GM19351 (cell line): Measurements from ENCODE around the gene PAFAH1B2.
"Not testable (repeated sequence)": the region's sequence is repeated elsewhere in the genome, so short reads cannot be mapped to it uniquely, and the experiment has no call there.

ENCODE experiments used
- ATAC-seq: cut with Tn5 transposase; IDR thresholded peaks from one replicate; pipeline ENCODE4 v1.9.1; 2021; ENCODE audit warnings: mild to moderate bottlenecking, moderate library complexity; ENCODE audit not compliant: unreplicated experiment

Gene PAFAH1B2

DNA sequence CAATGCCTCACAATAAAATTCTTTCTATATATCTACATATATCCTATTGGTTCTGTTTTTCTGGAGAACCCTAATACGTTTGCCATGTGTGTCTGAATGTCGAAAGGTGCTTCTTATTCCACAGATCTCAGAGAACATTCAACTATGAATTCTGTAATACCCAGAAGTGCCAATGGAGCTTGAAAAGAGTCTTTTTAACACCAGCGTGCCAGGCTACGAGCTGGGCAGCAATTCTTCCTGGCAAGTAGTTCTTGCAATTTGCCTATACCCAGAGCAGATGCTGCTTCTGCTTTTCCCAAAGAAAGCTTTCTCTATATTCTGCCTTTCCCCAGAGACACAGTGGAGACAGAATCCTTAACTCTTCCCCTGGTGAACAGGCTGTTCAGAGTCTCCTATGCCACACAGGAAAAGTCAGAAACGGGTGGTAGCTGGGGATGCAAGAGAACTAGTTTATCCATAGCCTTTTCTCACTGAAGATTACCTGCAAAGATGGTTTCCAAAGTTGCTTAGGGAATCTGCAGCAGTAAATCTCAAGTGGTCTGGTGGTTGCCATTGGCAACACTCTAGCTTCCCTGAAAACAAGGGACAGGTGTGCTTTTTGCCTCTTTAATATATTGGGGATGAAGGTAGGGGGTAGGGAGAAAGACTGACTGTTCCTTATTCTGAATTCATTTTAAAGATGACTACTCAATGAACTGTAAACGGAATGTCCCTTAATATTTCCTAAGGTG lies 16.8 kb upstream of the PAFAH1B2 start:
- ATAC-seq: no peak

DNA sequence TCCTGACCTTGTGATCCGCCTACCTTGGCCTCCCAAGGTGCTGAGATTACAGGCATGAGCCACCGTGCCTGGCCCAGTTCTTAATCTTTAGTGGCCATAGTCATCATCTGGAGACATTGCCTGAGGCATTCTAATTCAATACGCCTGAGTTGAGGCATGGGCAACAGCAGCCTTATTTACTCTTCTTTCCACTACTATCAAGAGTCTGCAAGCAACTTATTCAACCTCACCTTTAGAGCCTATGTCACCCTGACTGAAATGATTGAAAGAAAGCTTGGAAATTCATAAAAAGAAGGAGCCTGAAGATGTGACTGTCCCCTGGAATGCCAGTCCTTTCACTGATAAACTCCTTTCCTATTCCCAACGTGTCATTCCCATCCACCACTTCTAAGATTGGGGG lies 15.8 kb upstream of the PAFAH1B2 start:
- no peak for ATAC-seq

DNA sequence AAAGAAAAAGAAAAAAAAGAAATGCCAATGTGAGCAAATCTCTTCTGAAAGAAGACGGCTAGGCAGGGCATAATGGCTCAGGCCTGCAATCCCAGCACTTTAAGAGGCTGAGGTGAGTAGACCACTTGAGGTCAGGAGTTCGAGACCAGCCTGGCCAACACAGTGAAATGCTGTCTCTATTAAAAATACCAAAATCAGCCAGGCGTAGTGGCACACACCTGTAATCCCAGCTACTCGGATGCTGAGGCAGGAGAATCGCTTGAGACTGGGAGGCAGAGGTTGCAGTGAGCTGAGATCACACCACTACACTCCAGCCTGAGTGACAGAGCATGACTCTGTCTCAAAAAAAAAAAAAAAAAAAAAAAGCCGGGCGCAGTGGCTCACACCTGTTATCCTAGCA lies 13.7 kb upstream of the PAFAH1B2 start:
- not testable (repeated sequence) for ATAC-seq

DNA sequence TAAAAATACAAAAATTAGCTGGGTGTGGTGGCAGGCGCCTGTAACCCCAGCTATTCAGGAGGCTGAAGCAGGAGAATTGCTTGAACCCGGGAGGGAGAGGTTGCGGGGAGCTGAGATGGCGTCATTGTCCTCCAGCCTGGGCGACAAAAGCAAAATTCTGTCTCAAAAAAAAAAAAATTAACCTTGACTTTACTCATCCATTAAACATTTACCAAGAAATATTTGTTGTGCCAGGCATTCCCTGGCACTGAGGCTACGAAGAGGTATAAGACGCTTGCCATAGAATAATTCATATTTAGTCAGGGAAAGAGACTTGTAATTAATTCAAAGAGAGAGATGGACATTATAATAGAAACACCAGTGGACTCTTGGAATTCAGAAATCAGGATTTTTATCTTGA lies 13.2 kb upstream of the PAFAH1B2 start:
- no peak for ATAC-seq

DNA sequence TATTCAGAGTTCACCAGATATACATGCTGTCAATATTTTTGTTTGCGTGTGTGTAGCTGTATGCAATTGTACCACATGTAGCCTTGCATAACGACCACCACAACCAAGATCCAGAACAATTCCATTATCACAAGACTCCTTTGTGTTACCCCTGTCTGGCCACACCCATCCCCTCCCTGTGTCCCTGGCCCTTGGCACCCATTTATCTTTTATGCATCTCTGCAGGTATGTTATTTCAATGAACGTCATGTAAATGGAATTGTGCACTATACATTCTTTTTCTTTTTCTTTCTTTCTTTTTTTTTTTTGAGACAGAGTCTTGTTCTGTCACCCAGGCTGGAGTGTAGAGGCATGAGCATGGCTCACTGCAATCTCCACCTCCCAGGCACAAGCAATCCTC lies 9.7 kb upstream of the PAFAH1B2 start:
- no peak for ATAC-seq

DNA sequence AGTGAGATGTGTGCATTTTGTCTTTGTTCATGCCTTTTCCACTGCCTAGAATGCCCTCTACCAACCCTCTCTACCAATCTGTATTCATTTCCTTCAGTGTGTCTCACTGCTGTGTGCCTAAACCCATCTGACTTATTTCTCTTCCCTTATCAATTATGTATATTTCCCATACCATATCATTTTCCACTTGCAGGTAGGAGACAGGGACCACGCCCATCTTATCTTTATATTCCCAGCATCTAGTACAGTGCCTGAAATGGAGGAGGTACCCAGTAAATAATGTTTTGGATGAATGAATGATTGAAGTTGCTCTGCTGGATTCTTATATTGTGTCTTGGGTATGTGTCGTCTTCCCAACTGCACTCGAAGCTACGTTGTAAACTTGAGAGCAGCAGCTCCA lies 9.1 kb upstream of the PAFAH1B2 start:
- not testable (repeated sequence) for ATAC-seq

DNA sequence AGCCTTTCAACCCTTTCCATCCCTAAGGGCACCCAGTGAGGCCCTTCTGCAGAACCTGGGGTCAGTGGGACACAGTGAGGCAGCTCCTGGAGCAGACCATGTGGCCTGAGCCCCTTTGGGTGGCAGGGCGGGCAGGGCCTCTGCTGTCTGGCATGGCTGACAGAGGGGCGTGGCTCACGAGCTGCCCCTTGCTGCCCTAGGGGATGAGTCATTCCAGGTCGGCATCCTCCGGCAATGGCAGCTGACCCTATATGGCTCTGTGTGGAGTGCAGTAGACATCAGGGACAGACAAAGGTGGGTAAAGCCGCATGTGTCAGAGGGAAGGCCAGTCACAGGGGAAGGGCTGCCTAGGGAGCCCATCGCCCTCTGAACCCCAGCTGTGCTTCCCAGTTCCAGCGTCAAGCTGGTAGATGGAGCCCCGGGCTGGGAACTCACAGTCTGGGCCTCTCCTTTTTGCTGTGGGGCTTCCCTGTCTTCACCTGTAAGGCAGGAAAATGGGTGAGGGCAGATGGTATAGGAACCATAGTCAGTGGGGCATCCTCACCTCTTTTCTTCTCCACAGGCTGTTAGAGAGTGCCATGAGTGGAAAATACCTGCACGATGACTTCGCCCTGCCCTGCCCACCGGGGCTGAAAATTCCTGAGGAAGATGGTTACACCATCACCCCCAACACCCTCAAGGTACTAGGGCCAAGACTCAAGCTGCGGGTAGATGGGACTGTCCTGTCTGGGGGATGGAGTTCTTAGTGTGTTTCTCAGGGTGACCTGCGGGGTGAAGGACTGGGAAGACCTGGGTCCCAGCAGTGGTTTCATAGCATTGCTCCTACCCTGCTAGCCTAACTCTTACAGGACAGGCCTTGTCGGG lies 6.6 kb upstream of the PAFAH1B2 start:
- not testable (repeated sequence) for ATAC-seq

DNA sequence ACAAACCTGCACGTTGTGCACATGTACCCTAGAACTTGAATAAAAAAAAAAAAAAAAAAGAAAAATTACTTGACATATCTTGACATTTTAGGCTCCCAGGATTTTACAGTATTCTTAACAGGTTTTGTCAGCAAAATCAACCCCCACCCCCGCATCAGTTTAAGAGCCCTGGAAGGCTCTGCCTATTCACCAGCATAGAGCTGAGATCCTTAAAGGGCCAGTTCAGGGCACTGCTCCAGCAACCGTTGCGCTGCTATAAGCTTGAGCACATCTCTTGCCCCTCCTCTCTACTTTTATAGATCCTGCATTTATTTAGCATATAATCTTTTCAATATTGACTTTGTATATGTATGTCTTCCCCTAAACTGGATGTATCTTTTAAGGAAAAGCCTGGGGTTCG lies 697 bp upstream of the PAFAH1B2 start:
- no peak for ATAC-seq

DNA sequence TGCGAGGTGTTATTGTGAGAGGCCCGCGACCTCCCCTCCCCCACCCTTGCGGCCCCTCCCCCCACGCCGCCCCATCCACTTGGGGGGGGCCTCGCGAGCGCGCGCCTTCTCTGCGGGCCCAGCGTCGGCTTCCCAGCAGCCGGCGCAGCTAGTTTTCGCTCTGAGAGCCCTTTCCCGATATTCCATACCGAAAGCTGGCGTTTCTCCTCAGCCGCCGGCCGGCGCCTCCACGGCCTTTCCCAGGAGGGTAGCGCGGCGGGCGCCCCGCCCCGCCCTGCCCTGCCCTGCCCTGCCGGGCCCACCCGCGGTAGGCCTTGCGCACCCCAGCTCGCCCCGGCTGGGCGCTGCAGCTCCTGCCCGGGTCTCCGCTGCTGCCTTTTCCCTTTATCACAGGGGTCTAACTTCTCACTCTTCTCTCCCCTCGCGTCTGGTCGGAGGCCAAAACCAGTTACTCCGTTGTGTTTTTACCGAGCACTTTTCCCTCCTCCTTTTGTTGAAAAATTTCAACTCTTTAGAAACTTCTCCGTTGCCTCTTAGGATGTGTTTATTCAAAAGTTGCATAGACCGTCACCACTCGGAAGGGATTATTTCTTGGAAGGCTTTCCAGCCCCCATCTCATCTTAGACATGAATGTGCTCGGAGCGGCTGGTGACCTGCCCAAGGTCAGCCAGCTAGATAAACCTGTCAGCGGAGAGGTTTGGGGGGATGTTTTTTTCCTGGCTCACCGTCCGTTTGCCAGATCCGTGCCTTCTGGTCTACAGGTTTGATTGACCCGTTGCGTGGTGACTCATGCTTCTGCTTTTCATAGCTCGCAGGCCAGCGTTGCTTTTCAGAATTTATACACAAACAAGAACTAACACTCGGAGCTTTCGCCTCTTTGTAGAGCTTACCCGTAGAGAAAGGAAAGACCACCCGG lies 648 bp downstream of the PAFAH1B2 start:
- ATAC-seq: peak; percentile 39

DNA sequence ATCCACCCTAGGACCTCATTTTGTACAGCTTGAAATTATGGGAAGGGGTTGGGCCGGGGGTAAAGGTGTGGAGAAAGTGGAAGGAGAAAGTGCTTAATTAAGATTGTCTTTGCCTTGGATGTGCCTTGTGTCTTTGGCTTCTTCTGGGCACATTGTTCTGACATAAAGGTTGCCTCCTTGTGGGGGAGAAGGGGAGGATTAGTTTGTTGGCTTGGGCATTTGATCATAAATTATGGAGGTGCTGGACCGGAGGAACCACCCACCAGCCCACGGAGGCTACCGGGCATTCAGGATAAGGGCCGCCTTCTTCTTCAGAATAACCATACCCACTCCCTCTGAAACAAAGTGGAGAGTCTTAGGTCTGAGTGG lies 1.3 kb downstream of the PAFAH1B2 start:
- ATAC-seq: no peak

DNA sequence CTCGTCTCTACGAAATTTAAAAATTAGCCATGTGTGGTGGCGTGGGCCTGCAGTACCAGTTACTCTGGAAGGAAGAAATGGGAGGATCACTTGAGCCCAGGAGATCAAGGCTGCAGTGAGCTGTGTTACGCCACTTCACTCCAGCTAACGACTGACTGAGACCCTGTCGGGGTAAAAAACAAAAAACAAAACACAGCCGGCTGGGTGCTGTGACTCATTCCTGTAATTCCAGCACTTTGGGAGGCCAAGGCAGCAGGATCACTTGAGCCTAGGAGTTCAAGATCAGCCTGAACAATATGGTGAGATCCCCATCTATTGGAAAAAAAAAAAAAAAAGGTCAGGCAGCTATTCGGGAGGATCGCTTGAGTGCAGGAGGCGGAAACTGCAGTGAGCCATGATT lies 2.4 kb downstream of the PAFAH1B2 start:
- no peak for ATAC-seq

DNA sequence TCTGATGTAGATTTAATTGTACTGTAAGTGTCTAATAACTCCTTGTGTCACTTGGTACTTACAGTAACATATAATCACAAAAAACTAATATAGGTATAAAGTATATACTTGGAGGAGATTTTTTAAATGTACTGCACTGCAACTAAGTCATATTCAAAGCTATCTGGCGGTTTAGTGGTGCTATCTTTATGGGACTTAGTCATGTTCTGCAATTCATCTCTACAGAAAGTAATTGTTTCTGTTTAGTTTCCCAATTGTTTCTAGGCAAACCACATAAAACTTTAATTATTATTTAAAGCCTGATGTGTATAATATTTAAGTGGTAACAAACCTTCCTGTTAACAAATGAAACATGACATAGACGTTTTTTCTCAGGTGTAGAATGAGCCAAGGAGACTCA lies 8.0 kb downstream of the PAFAH1B2 start:
- ATAC-seq: no peak

DNA sequence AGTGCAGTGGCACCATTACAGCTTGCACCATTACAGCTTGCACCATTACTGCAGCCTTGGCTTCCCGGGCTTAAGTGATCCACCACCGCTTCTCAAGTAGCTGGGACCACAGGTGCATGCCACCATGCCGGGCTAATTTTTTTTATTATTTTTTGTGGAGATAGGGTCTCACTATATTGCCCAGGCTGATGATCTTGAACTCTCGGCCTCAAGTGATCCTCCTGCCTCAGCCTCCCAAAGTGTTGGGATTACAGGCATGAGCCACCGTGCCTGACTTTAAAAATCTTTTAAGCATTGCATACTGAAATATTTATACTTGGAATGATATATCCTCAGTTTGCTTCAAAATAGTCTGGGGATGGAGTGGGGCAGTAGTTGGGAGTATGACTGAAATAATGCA lies 10.4 kb downstream of the PAFAH1B2 start:
- no peak for ATAC-seq

DNA sequence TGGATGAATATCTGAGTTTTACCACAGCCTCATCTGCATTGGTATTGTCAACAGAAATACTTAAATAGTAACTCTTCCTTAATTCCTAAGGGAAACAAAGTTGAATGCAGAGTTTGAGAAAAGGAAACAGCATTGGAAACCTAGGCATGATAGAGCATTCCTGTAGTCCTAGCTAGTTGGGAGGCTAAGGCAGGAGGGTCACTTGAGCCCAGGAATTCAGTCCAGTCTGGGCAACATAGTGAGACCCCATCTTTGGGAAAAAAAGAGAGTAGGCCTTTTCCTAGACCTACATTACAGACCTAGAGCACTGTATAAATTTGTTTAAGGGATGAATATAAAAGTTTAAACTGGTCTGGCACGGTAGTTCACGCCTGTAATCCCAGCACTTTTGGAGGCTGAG lies 13.4 kb downstream of the PAFAH1B2 start:
- no peak for ATAC-seq

DNA sequence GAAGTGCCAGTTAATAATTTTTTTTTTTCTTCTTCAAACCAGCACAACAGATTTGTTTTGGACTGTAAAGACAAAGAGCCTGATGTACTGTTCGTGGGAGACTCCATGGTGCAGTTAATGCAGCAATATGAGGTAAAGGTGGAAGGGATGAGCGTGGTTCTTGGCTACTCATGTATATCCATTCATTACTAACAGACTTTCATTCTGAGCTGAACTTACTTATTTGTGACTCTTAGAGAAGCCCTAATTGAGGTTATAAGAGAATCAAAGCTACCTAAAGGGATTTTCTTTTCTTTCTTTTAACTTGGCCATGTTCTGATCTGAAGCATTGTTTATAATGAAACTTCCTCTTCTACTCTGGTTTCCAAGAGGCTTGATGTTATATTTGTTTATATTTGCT lies 15.8 kb downstream of the PAFAH1B2 start:
- ATAC-seq: no peak

DNA sequence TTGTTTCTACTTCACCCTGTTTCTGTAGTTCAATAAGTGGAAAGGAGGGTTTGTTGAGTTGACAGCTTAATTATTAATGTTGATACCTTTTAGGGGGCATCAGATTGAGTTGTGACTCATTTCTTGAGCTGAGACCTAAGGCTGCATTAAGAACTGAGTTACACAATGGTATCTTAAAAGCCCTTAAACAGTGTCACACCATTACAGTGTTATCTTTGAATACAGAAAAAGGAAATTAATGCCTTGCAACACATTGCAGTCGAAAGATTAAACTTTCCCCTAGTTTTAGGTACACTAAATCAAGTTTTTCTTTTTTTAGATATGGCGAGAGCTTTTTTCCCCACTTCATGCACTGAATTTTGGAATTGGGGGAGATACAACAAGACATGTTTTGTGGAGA lies 16.7 kb downstream of the PAFAH1B2 start:
- no peak for ATAC-seq

DNA sequence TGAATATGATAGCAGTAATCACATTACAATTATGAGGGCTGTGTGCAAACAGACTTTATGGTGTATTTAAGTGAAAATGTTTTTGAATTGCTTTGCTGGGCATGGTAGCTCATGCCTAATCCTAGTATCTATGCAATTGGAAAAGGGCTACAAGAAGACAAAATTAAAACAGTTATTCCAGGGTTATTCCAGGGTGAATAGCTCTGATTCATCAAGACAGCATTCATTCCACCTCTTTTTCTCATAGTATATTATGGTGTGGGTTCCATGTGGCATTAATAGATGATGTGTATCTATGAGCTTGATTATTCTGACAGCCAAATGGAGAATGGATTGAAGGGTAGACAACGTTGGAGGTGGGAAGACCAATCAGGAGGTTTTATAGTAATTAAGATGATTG lies 22.4 kb downstream of the PAFAH1B2 start:
- no peak for ATAC-seq

DNA sequence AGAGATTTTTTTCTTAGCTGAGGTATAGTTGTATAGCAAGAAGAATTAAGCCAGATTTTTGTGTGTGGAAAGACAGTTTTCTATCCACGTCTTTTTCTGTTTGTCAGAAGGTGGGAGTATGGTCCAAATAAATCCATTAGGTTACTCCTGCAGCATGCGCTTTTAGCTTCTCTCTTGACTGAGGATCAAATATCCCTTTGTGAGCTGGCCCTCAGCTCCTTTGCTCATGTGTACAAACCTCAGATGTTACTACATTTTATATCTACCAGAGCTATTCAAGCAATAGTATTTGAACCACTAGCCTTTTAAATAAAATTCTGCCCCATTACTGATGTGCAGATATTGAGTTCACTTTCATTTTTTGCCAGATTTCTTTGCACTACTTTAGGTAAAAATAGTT lies 25.6 kb downstream of the PAFAH1B2 start:
- ATAC-seq: no peak

DNA sequence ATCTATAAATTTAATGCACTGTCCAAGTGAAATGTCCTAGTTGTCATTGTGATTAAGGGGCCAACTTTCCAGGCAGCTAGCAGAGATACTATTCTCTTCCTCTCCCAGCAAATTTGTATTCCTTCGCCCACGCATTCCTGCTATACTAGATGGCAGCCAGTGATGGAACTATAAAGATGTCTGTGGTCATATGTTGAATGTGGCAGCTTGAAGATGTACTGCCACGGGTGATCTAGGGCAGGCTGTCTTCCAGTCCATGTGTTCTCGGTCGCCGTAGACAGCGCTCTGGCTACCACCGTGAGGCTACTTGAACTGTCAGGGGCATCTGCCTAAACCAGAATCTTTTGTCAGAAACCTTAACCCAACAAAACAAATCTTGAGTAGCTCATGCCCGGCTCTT lies 26.1 kb downstream of the PAFAH1B2 start:
- no peak for ATAC-seq

DNA sequence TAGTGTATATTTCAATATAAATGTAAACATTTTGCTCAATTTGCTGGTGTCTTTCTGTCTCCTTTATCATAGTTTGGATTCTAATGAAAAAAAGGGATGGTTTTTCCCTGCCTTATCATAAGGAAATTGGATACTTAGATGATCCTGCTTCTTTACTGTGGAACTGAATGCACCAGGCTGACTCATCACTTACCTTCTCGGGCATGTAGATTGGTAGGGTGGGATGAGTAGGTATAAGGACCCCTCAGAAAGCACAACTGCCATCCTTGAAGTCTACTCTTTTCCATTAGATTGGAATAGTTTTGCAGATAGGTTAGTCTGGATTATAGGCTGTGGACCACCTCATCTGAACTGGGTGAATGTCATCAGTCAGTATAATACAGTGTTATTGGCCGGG lies 26.9 kb downstream of the PAFAH1B2 start:
- ATAC-seq: no peak

DNA sequence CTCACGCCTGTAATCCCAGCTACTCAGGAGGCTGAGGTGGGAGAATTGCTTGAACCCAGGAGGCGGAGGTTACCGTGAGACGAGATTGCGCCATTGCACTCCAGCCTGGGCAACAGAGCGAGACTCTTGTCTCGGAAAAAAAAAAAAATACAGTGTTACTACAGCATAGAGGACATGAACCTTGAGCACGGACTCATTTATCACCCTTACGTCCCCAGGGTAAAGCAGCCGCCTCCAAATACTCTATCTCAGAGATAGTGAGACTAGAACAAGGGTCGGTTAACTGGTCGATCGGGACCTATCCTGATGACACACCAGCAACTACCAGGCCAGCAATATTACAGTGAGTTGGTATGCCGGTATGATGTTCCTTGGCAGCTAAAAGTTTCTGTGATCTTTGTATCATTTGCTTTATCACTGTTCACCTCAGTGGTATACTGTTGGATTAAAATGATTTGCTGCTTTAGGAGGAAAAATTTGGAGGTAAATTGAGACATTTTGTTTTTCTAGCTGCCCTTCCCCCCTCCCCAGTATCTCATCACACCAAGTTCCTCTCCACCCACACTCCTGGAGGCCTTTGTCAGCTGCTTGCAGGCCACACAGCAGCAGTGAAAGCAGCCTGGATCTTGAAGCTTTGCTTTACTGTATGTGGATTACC lies 27.4 kb downstream of the PAFAH1B2 start:
- ATAC-seq: no peak
